T-helper 22 cell (primary cell): ENCODE results near the gene KRTAP9-7.
"Not testable (repeated sequence)": the region's sequence is repeated elsewhere in the genome, so short reads cannot be mapped to it uniquely, and the experiment has no call there.

Source experiments
- DNase-seq: peaks from one replicate; pipeline ENCODE4 v3.0.0-alpha.2; 2020; ENCODE audit warnings: low read depth

KRTAP9-7 gene

GRCh38 chr17:41275648-41276190 is at the start of gene KRTAP9-7:
Gene KRTAP9-7, plus strand, starts transcription at chr17:41275698. Its CDS starts 0 bp downstream, at chr17:41275698.
- DNase-seq: not testable (repeated sequence)

GRCh38 chr17:41226051-41226450 is 49.4 kb upstream of the KRTAP9-7 start:
- DNase-seq: no peak

GRCh38 chr17:41226598-41227095 is 48.9 kb upstream of the KRTAP9-7 start, which contains the start of gene KRTAP9-2:
Gene KRTAP9-2, plus strand, starts transcription at chr17:41226648. Its CDS starts 7 bp downstream, at chr17:41226655.
- not testable (repeated sequence) for DNase-seq

- DNase-seq: no peak
Measured at GRCh38 chr17:41230094-41230493, 45.4 kb upstream of the KRTAP9-7 start.

- no peak for DNase-seq
Measured at GRCh38 chr17:41231731-41232130, 43.8 kb upstream of the KRTAP9-7 start.

GRCh38 chr17:41232399-41233105 is 42.9 kb upstream of the KRTAP9-7 start, which contains the start of gene KRTAP9-3:
Gene KRTAP9-3, plus strand, starts transcription at chr17:41232449. Its CDS starts 53 bp downstream, at chr17:41232502.
- DNase-seq: not testable (repeated sequence)

GRCh38 chr17:41237116-41237515 is 38.4 kb upstream of the KRTAP9-7 start:
- DNase-seq: not testable (repeated sequence)

- not testable (repeated sequence) for DNase-seq
Measured at GRCh38 chr17:41237949-41238437, 37.5 kb upstream of the KRTAP9-7 start, which contains the start of gene KRTAP9-8. Gene KRTAP9-8, plus strand, starts transcription at chr17:41237999. Its CDS starts 53 bp downstream, at chr17:41238052.

GRCh38 chr17:41246995-41247787 is 28.3 kb upstream of the KRTAP9-7 start:
- not testable (repeated sequence) for DNase-seq

- not testable (repeated sequence) for DNase-seq
Measured at GRCh38 chr17:41249637-41250240, 25.8 kb upstream of the KRTAP9-7 start, which contains the start of gene KRTAP9-4. Gene KRTAP9-4, plus strand, starts transcription at chr17:41249687. Its CDS starts 34 bp downstream, at chr17:41249721.

GRCh38 chr17:41251261-41251660 is 24.2 kb upstream of the KRTAP9-7 start:
- DNase-seq: no peak

- no peak for DNase-seq
Measured at GRCh38 chr17:41254861-41255260, 20.6 kb upstream of the KRTAP9-7 start.

GRCh38 chr17:41255381-41256290 is 19.9 kb upstream of the KRTAP9-7 start, which contains the start of gene KRTAP9-9:
Gene KRTAP9-9, plus strand, starts transcription at chr17:41255384.
- DNase-seq: not testable (repeated sequence)

GRCh38 chr17:41256291-41256685 is 19.2 kb upstream of the KRTAP9-7 start:
- no peak for DNase-seq

- no peak for DNase-seq
Measured at GRCh38 chr17:41258406-41258805, 17.1 kb upstream of the KRTAP9-7 start.

- no peak for DNase-seq
Measured at GRCh38 chr17:41263212-41263611, 12.3 kb upstream of the KRTAP9-7 start.

- no peak for DNase-seq
Measured at GRCh38 chr17:41264599-41264998, 10.9 kb upstream of the KRTAP9-7 start.

- DNase-seq: no peak
Measured at GRCh38 chr17:41265078-41265477, 10.4 kb upstream of the KRTAP9-7 start, which contains the start of gene KRTAP9-6. Gene KRTAP9-6, plus strand, starts transcription at chr17:41265378. Its CDS starts 0 bp downstream, at chr17:41265378.

- DNase-seq: no peak
Measured at GRCh38 chr17:41267711-41268110, 7.8 kb upstream of the KRTAP9-7 start.

GRCh38 chr17:41271323-41271722 is 4.2 kb upstream of the KRTAP9-7 start:
- not testable (repeated sequence) for DNase-seq
